Rectal smooth muscle tissue (tissue), 1 donor: ENCODE data around the gene ZRANB1.

Source experiments
- H3K27ac ChIP-seq: one replicate; pipeline ENCODE4 v1.7.0; 2013; ENCODE audit warnings: low read depth, low read length, inconsistent platforms
- H3K27me3 ChIP-seq: one replicate; pipeline ENCODE4 v1.7.0; 2013; ENCODE audit warnings: low read length; ENCODE audit not compliant: control insufficient read depth, insufficient read depth
- H3K36me3 ChIP-seq: one replicate; pipeline ENCODE4 v1.7.0; 2013; ENCODE audit warnings: low read length; ENCODE audit not compliant: control insufficient read depth, insufficient read depth
- H3K4me1 ChIP-seq: one replicate; pipeline ENCODE4 v1.7.0; 2013; ENCODE audit warnings: low read length; ENCODE audit not compliant: control insufficient read depth, insufficient read depth
- H3K4me3 ChIP-seq: one replicate; pipeline ENCODE4 v1.7.0; 2013; ENCODE audit warnings: low read length
- H3K9ac ChIP-seq: one replicate; pipeline ENCODE4 v1.7.0; 2013; ENCODE audit warnings: low read length

ZRANB1 gene

GRCh38 chr10:125000366-125001312 lies 58.7 kb downstream of the ZRANB1 start:
- Histone ChIP-seq H3K36me3 (peaks cover 22% of the 10 kb centered on the region), H3K9ac (no peak overlapping the region), H3K27me3 (no peaks in the 10 kb centered on the region), H3K4me1 (peaks cover 18% of the 10 kb centered on the region), H3K27ac (no peak overlapping the region), H3K4me3 (no peak overlapping the region)

GRCh38 chr10:125001313-125002046 lies 59.6 kb downstream of the ZRANB1 start:
- peaks cover 18% of the 10 kb centered on the region for H3K4me1 ChIP-seq
- no peaks in the 10 kb centered on the region for H3K27me3 ChIP-seq
- no peak overlapping the region for H3K9ac ChIP-seq
- H3K36me3 ChIP-seq, result peaks cover 19% of the 10 kb centered on the region
- no peak overlapping the region for H3K27ac ChIP-seq
- no peak overlapping the region for H3K4me3 ChIP-seq

- Histone ChIP-seq H3K27me3 (no peaks in the 10 kb centered on the region), H3K4me1 (peaks cover 18% of the 10 kb centered on the region), H3K9ac (no peak overlapping the region), H3K27ac (no peak overlapping the region), H3K4me3 (no peak overlapping the region), H3K36me3 (peaks cover 18% of the 10 kb centered on the region)
Observed at GRCh38 chr10:125002047-125002422, 60.1 kb downstream of the ZRANB1 start.

GRCh38 chr10:125002423-125003145 lies 60.7 kb downstream of the ZRANB1 start:
- Histone ChIP-seq H3K27ac (no peak overlapping the region), H3K27me3 (no peaks in the 10 kb centered on the region), H3K4me1 (peaks cover 22% of the 10 kb centered on the region), H3K36me3 (peaks cover 13% of the 10 kb centered on the region), H3K9ac (no peak overlapping the region), H3K4me3 (no peak overlapping the region)

GRCh38 chr10:125003146-125003900 lies 61.4 kb downstream of the ZRANB1 start:
- Histone ChIP-seq H3K9ac (no peak overlapping the region), H3K27ac (no peak overlapping the region), H3K36me3 (peaks cover 11% of the 10 kb centered on the region), H3K4me1 (peaks cover 23% of the 10 kb centered on the region), H3K4me3 (no peak overlapping the region), H3K27me3 (no peaks in the 10 kb centered on the region)

- H3K36me3 ChIP-seq, result peaks cover 11% of the 10 kb centered on the region
- H3K27ac ChIP-seq, result no peak overlapping the region
- H3K9ac ChIP-seq, result no peak overlapping the region
- H3K27me3 ChIP-seq, result no peaks in the 10 kb centered on the region
- no peak overlapping the region for H3K4me3 ChIP-seq
- peaks cover 21% of the 10 kb centered on the region for H3K4me1 ChIP-seq
Observed at GRCh38 chr10:125003901-125004467, 62.1 kb downstream of the ZRANB1 start.

GRCh38 chr10:125004571-125005311 lies 62.8 kb downstream of the ZRANB1 start:
- Histone ChIP-seq H3K27ac (no peak overlapping the region), H3K36me3 (peaks cover 11% of the 10 kb centered on the region), H3K27me3 (no peaks in the 10 kb centered on the region), H3K4me1 (peaks cover 15% of the 10 kb centered on the region), H3K4me3 (no peak overlapping the region), H3K9ac (no peak overlapping the region)

- H3K36me3 ChIP-seq, result peaks cover 7% of the 10 kb centered on the region
- H3K4me3 ChIP-seq, result no peak overlapping the region
- H3K27ac ChIP-seq, result no peak overlapping the region
- peaks cover 7% of the 10 kb centered on the region for H3K4me1 ChIP-seq
- no peak overlapping the region for H3K9ac ChIP-seq
- H3K27me3 ChIP-seq, result no peaks in the 10 kb centered on the region
Observed at GRCh38 chr10:125005312-125006187, 63.6 kb downstream of the ZRANB1 start.

- H3K36me3 ChIP-seq, result peaks cover 7% of the 10 kb centered on the region
- H3K9ac ChIP-seq, result no peak overlapping the region
- H3K27ac ChIP-seq, result no peak overlapping the region
- no peaks in the 10 kb centered on the region for H3K27me3 ChIP-seq
- no peak overlapping the region for H3K4me3 ChIP-seq
- H3K4me1 ChIP-seq, result peaks cover 5% of the 10 kb centered on the region
Observed at GRCh38 chr10:125006188-125006680, 64.3 kb downstream of the ZRANB1 start.

GRCh38 chr10:125006921-125007426 lies 65.1 kb downstream of the ZRANB1 start:
- peaks cover 5% of the 10 kb centered on the region for H3K4me1 ChIP-seq
- H3K4me3 ChIP-seq, result no peak overlapping the region
- H3K9ac ChIP-seq, result no peak overlapping the region
- H3K27me3 ChIP-seq, result no peaks in the 10 kb centered on the region
- peaks cover 7% of the 10 kb centered on the region for H3K36me3 ChIP-seq
- H3K27ac ChIP-seq, result no peak overlapping the region
